ENCODE data around the gene ANKRD35. TPM values are rescaled to one million over a fixed set of nuclear protein-coding genes. Genes with fewer than 3 reads are reported as not detected.

ANKRD35 gene
- total and polyA plus RNA-seq, 9 of the 15 experiments (the other 6 are each of a cell fraction or from before 2014, with no cell fraction given), result 0.07 to 0.14 (median 0.07) TPM; not detected in 5

- TF ChIP-seq MAZ (CRISPR knock-in tag; conservative IDR thresholded peaks at IDR 0.05 in 1 of 2, IDR thresholded peaks at IDR 0.05 in 1 of 2), result peak; percentile 88 to 97
- 0 out of 2 replicates have a peak, but pooled peaks have one; percentile 14 for TF ChIP-seq POLR2G (IDR thresholded peaks at IDR 0.05; ENCODE audit: low read depth, low read length)
- peak; percentile 29; the same call in 1 of the 2 replicates for TF ChIP-seq NFIC (IDR thresholded peaks at IDR 0.05)
- peak; percentile 21; the same call in 1 of the 2 replicates for TF ChIP-seq RBFOX2 (IDR thresholded peaks at IDR 0.05; ENCODE audit: low read depth, low read length)
- no peak for TF ChIP-seq BRCA1 (IDR thresholded peaks at IDR 0.05)
- no peak for TF ChIP-seq BRCA1 (CRISPR knock-in tag; IDR thresholded peaks at IDR 0.05)
- TF ChIP-seq ZNF740 (CRISPR knock-in tag; IDR thresholded peaks at IDR 0.05), result no peak
- 0 out of 4 replicates have a peak, but pooled peaks of 1 of the 2 experiments have one; percentile 27 for TF ChIP-seq ZNF740 (tag; IDR thresholded peaks at IDR 0.05)
- TF ChIP-seq CTCF (IDR thresholded peaks at IDR 0.05 in 2 of 3, conservative IDR thresholded peaks at IDR 0.05 in 1 of 3; ENCODE audit: insufficient read depth in 2 of 3, low read depth in 1 of 3, low read length in 3 of 3), result peak; percentile 66 to 85 (median 70)
- TF ChIP-seq ZNF197 (CRISPR knock-in tag; IDR thresholded peaks at IDR 0.05; ENCODE audit: low read depth), result no peak
- TF ChIP-seq VEZF1 (CRISPR knock-in tag; IDR thresholded peaks at IDR 0.05), result peak; percentile 94
- TF ChIP-seq CTCFL (IDR thresholded peaks at IDR 0.05; ENCODE audit: borderline replicate concordance, insufficient read depth, low read depth, low read length, poor library complexity, severe bottlenecking), result peak; percentile 64
- no peak for TF ChIP-seq HOMEZ (CRISPR knock-in tag; IDR thresholded peaks at IDR 0.05)
These were observed 36.1 kb downstream of the ANKRD35 start (continued) for GRCh38 chr1:145849356-145850160.
